NCI-H345 treated with DMSO at 0.1 percent for 48 hours (cell line): ENCODE results near the gene CNDP1.
"Not testable (repeated sequence)": the region's sequence is repeated elsewhere in the genome, so short reads cannot be mapped to it uniquely, and the experiment has no call there.

Experiments used
- DNase-seq: peaks from one replicate; lab custom pipeline; 2025; ENCODE audit not compliant: unreplicated experiment; lab: John Stamatoyannopoulos, UW

CNDP1 gene

GRCh38 chr18:74519320-74520095 lies 14.8 kb upstream of the CNDP1 start:
- DNase-seq, result no peak

DNA sequence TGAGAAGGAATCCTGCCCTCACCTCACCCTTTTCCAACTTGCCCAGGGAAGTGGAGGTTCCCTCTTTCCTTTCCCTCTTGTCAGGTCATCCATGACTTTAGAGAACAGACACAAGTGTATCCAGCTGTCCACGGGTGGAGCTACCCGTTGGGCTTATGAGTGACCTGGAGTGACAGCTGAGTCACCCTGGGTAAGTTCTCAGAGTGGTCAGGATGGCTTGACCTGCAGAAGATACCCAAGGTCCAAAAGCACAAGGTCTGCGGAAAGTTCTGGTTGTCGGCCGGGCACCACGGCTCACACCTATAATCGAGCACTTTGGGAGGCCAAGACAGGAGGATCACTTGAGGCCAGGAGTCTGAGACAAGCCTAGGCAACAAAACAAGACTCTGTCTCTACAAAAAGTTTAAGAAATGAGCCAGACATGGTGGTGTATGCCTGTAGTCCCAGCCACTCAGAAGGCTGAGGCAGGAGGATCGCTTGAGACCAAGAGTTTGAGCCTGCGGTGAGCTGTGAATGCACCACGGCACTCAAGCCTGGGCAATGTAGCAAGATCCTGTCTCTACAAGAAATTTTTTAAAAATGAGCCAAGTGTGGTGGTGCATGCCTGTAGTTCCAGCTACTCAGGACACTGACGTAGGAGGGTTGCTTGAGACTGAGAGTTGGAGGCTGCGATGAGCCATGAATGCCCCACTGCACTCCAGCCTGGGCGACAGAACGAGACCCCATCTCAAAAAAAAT lies 14.0 kb upstream of the CNDP1 start:
- DNase-seq, result no peak

GRCh38 chr18:74521068-74521725 lies 13.1 kb upstream of the CNDP1 start:
- DNase-seq, result no peak

- peak; percentile 10 for DNase-seq
Observed at GRCh38 chr18:74522635-74523548, 11.4 kb upstream of the CNDP1 start.

DNA sequence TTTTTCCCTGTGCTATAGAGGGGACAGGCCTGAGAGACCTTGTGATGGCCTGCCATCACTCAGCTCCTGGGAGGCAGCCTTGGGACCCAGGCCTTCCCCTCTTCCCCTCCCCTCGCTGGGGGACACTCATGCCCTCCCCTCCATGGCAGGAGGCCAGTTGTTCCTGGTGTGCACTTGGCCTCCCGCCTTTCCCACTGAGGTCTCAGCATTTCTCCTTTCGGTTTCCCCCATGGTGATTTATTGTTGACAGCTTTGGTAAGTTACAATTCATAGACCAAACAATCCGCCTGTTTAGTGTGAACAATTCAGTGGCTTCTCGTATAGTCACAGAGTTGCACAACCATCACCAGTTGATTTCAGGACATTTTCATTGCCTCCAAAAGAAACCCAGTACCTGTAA lies 10.2 kb upstream of the CNDP1 start:
- peak; percentile 76 for DNase-seq

DNA sequence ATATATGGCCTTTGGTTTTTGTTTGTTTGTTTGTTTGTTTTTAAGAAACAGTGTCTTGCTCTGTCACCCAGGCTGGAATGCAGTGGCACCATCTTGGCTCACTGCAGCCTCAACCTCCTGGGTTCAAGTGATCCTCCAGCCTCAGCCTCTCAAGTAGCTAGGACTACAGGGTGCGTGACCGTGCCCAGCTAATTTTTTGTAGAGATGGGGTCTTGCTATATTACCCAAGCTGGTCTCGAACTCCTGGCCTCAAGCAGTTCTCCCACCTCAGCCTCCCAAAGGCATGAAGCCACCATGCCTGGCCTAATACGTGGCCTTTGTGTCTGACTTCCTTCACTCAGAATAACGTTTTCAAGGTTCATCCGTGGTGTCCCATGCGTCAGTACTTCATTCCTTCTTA lies 9.4 kb upstream of the CNDP1 start:
- not testable (repeated sequence) for DNase-seq

GRCh38 chr18:74525741-74526140 lies 8.6 kb upstream of the CNDP1 start:
- DNase-seq, result no peak

- DNase-seq, result no peak
Observed at GRCh38 chr18:74526488-74526887, 7.8 kb upstream of the CNDP1 start.

- no peak for DNase-seq
Observed at GRCh38 chr18:74528478-74528877, 5.8 kb upstream of the CNDP1 start.

GRCh38 chr18:74528913-74529312 lies 5.4 kb upstream of the CNDP1 start:
- DNase-seq, result no peak

- DNase-seq, result no peak
Observed at GRCh38 chr18:74529378-74529777, 4.9 kb upstream of the CNDP1 start.

- no peak for DNase-seq
Observed at GRCh38 chr18:74529811-74530583, 4.3 kb upstream of the CNDP1 start.

- DNase-seq, result no peak
Observed at GRCh38 chr18:74530584-74530862, 3.8 kb upstream of the CNDP1 start.

GRCh38 chr18:74531043-74531442 lies 3.3 kb upstream of the CNDP1 start:
- DNase-seq, result no peak

GRCh38 chr18:74532511-74533025 lies 1.7 kb upstream of the CNDP1 start:
- no peak for DNase-seq

- no peak for DNase-seq
Observed at GRCh38 chr18:74533666-74534065, 634 bp upstream of the CNDP1 start.

GRCh38 chr18:74534981-74535649 lies 815 bp downstream of the CNDP1 start:
- DNase-seq, result no peak

GRCh38 chr18:74539289-74539688 lies 5.0 kb downstream of the CNDP1 start:
- DNase-seq, result no peak

GRCh38 chr18:74540652-74541421 lies 6.5 kb downstream of the CNDP1 start:
- peak; percentile 7 for DNase-seq
